ENCODE data around the gene S100A1.

DNA sequence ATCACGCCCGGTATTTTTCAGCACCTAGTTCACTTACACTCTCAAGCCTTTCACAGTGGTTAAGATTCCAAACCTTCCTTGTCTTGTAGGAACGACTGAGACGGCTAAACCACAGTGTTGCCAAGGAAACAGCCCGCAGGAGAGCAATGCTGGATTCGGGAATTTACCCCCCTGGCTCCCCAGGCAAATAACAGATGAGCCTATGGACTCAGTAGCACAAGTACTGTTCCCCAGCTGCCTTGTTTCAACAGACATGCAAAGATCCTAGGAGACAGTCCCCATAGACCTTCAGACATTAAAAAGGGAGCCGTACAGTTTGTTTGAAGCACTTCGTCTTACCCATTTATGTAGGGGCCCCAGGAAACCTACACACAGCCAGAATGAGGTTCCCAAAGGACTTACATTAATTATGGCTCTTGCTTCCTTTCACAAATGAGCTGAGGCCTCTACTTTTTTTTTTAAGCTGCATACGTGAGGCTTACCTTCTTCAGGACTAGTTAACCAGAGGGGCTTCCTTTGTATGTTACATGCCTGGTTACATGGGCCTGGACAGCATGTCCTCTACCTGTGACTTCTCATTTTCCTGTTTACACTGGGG is 33.0 kb downstream of the S100A1 start:
- no peak for TF ChIP-seq EP300 (IDR thresholded peaks at IDR 0.05; ENCODE audit: borderline replicate concordance in 1 of 2, low read depth in 2 of 2, low read length in 2 of 2)
- TF ChIP-seq, protein P1, sequence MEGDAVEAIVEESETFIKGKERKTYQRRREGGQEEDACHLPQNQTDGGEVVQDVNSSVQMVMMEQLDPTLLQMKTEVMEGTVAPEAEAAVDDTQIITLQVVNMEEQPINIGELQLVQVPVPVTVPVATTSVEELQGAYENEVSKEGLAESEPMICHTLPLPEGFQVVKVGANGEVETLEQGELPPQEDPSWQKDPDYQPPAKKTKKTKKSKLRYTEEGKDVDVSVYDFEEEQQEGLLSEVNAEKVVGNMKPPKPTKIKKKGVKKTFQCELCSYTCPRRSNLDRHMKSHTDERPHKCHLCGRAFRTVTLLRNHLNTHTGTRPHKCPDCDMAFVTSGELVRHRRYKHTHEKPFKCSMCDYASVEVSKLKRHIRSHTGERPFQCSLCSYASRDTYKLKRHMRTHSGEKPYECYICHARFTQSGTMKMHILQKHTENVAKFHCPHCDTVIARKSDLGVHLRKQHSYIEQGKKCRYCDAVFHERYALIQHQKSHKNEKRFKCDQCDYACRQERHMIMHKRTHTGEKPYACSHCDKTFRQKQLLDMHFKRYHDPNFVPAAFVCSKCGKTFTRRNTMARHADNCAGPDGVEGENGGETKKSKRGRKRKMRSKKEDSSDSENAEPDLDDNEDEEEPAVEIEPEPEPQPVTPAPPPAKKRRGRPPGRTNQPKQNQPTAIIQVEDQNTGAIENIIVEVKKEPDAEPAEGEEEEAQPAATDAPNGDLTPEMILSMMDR (IDR thresholded peaks at IDR 0.05; ENCODE audit: control extremely low read depth in 1 of 3, insufficient read depth in 1 of 3, low read depth in 1 of 3, low read length in 3 of 3): no peak
- TF ChIP-seq RFX5 (IDR thresholded peaks at IDR 0.05; ENCODE audit: borderline replicate concordance, low read depth, low read length): no peak
- no peak for TF ChIP-seq CBX5 (IDR thresholded peaks at IDR 0.05; ENCODE audit: low read depth, low read length)
- TF ChIP-seq RAD21 (IDR thresholded peaks at IDR 0.05 in 1 of 2, conservative IDR thresholded peaks at IDR 0.05 in 1 of 2; ENCODE audit: low read depth in 2 of 2, low read length in 2 of 2): no peak
- TF ChIP-seq EZH2 (IDR thresholded peaks at IDR 0.05; ENCODE audit: low read depth, low read length, severe bottlenecking): no peak
- no peak for TF ChIP-seq TAF1 (IDR thresholded peaks at IDR 0.05; ENCODE audit: low read depth, low read length)
- TF ChIP-seq GABPA (IDR thresholded peaks at IDR 0.05; ENCODE audit: borderline replicate concordance, insufficient read depth, low read length): no peak
- TF ChIP-seq BCL11A (IDR thresholded peaks at IDR 0.05; ENCODE audit: low read depth in 2 of 2, low read length in 2 of 2): no peak
- TF ChIP-seq, protein P2, sequence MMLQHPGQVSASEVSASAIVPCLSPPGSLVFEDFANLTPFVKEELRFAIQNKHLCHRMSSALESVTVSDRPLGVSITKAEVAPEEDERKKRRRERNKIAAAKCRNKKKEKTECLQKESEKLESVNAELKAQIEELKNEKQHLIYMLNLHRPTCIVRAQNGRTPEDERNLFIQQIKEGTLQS (IDR thresholded peaks at IDR 0.05; ENCODE audit: insufficient read depth, low read depth, low read length): no peak
- peak; percentile 62 for TF ChIP-seq POLR2AphosphoS5 (IDR thresholded peaks at IDR 0.05; ENCODE audit: low read depth, low read length)
- no peak for TF ChIP-seq RXRA (IDR thresholded peaks at IDR 0.05; ENCODE audit: insufficient read depth, low read depth, low read length)
- peak; percentile 46; the same call in 1 of the 2 replicates for TF ChIP-seq CHD2 (IDR thresholded peaks at IDR 0.05; ENCODE audit: low read length)
- no peak for TF ChIP-seq CREB1 (IDR thresholded peaks at IDR 0.05)

Data from H1 (cell line).